HepG2 (cell line): Measurements from ENCODE around the gene CNOT1. TPM values are rescaled to one million over a fixed set of nuclear protein-coding genes. Genes with fewer than 3 reads are reported as not detected.
A peak's percentile ranks its signal among the peaks of the same experiment; 100 is the strongest.

Experiments used
- ATAC-seq: fragments of 200-7000 bp; cut with Tn5 transposase; 3 replicates; pipeline ENCODE4 v1.9.1; 2020; ENCODE audit warnings: mild to moderate bottlenecking, moderate library complexity
- BruUV-seq: library from RNA; stranded (reverse); fragments of 400-500 nt; replicated peaks from 2 replicates; lab custom pipeline; 2021; lab: Mats Ljungman, UMichigan
- CTCF ChIA-PET: fragments of 300-600 bp; formaldehyde crosslinking; extraction: SDS; loops from one replicate; lab custom pipeline; 2021; ENCODE audit warnings: low total read pairs, inconsistent platforms, low intra/inter-chr PET ratio; lab: Yijun Ruan, JAX
- POLR2A ChIA-PET: fragments of 350-600 bp; sonication (Branson Sonifier 250); formaldehyde crosslinking; loops from one replicate; lab custom pipeline; 2020; ENCODE audit warnings: antibody characterized with exemption, inconsistent platforms; lab: Yijun Ruan, JAX
- DNase-seq: peaks from one replicate; pipeline ENCODE4 v3.0.0-alpha.2; 2015; ENCODE audit warnings: low spot score
- FAIRE-seq: peaks from 3 replicates; lab custom pipeline; 2011; peaks lifted over from hg19 to GRCh38; lab: Jason Lieb, UNC
- H2AFZ ChIP-seq: one replicate; pipeline ENCODE4 v1.6.1; 2011; ENCODE audit warnings: low read length, inconsistent platforms
- H3K27ac ChIP-seq: fragments of 300-600 bp; 3 replicates; pipeline ENCODE4 v1.8.0; 2011; ENCODE audit warnings: mixed run types, mild to moderate bottlenecking, mixed read lengths, low read length, inconsistent platforms; ENCODE audit not compliant: insufficient read depth; ENCODE audit errors: extremely low read length
- H3K27me3 ChIP-seq, 2 experiments: fragments of 200-600 bp in 1 of 2; 2 replicates in 1 of 2; 3 replicates in 1 of 2; pipeline versions ENCODE4 v1.6.0 to v1.8.0; 2011; ENCODE audit warnings: low read length in 2 of 2, mild to moderate bottlenecking in 2 of 2, moderate library complexity in 2 of 2, inconsistent platforms in 1 of 2; ENCODE audit not compliant: insufficient read depth in 2 of 2, control insufficient read depth in 1 of 2
- H3K36me3 ChIP-seq, 2 experiments: fragments of 200-600 bp in 1 of 2; replicated peaks in 1 of 2; 2 replicates in 1 of 2; 3 replicates in 1 of 2; pipeline versions ENCODE4 v1.5.1 to v1.8.0; 2011; ENCODE audit warnings: low read length in 2 of 2, inconsistent platforms in 1 of 2; ENCODE audit not compliant: insufficient read depth in 2 of 2, control insufficient read depth in 1 of 2
- H3K4me1 ChIP-seq: 2 replicates; pipeline ENCODE4 v1.5.1; 2012; ENCODE audit warnings: low read length, inconsistent platforms; ENCODE audit not compliant: insufficient read depth
- H3K4me2 ChIP-seq: 2 replicates; pipeline ENCODE4 v1.6.0; 2011; ENCODE audit warnings: low read depth, low read length, inconsistent platforms
- H3K4me3 ChIP-seq, 3 experiments: fragments of 200-600 bp in 1 of 3; sonication (generic), shearing (Covaris generic) in 1 of 3; replicated peaks in 1 of 3; 2 replicates each; pipeline ENCODE4 v1.5.1; 2011 to 2016; ENCODE audit warnings: low read length in 3 of 3, inconsistent platforms in 2 of 3, low read depth in 2 of 3, mild to moderate bottlenecking in 2 of 3, control low read depth in 1 of 3, mixed read lengths in 1 of 3; ENCODE audit not compliant: insufficient read depth in 1 of 3
- H3K79me2 ChIP-seq: one replicate; pipeline ENCODE4 v1.6.1; 2011; ENCODE audit warnings: low read length, inconsistent platforms; ENCODE audit not compliant: insufficient read depth
- H3K9ac ChIP-seq: 2 replicates; pipeline ENCODE4 v1.6.0; 2011; ENCODE audit warnings: mild to moderate bottlenecking, low read depth, low read length, inconsistent platforms; ENCODE audit not compliant: insufficient read depth
- H3K9me3 ChIP-seq: 2 replicates; pipeline ENCODE4 v1.5.1; 2012; ENCODE audit warnings: mild to moderate bottlenecking, low read length
- H4K20me1 ChIP-seq: 2 replicates; pipeline ENCODE4 v1.6.0; 2011; ENCODE audit warnings: inconsistent platforms, mild to moderate bottlenecking, low read length, moderate library complexity; ENCODE audit not compliant: insufficient read depth
- ADNP ChIP-seq: sonication (generic); formaldehyde crosslinking; IDR thresholded peaks from 2 replicates; pipeline ENCODE4 v1.4.0; 2020; ENCODE audit warnings: missing genetic modification reagents
- CREB1 ChIP-seq, 2 experiments: fragments of 450-650 bp in 1 of 2; IDR thresholded peaks; 2 replicates each; pipeline ENCODE4 v1.6.1; 2016 to 2017; ENCODE audit warnings: control low read depth in 1 of 2, mild to moderate bottlenecking in 1 of 2, missing compliant biosample characterization in 1 of 2, missing genetic modification characterization in 1 of 2
- ZBTB21 ChIP-seq: sonication (generic); formaldehyde crosslinking; IDR thresholded peaks from 2 replicates; pipeline ENCODE4 v1.4.0; 2020; ENCODE audit warnings: missing genetic modification reagents
- ZKSCAN1 ChIP-seq: fragments of 150-350 bp; IDR thresholded peaks from 2 replicates; pipeline ENCODE4 v1.6.1; 2014; ENCODE audit warnings: low read length
- ZNF607 ChIP-seq: sonication (generic); formaldehyde crosslinking; IDR thresholded peaks from 2 replicates; pipeline ENCODE4 v1.5.1; 2020; ENCODE audit warnings: missing genetic modification reagents, mild to moderate bottlenecking, borderline replicate concordance
- ZNF878 ChIP-seq: sonication (generic); formaldehyde crosslinking; IDR thresholded peaks from 2 replicates; pipeline ENCODE4 v1.8.1; 2023; ENCODE audit warnings: mild to moderate bottlenecking, missing genetic modification reagents, moderate library complexity
- ZSCAN21 ChIP-seq: sonication (generic); formaldehyde crosslinking; IDR thresholded peaks from 2 replicates; pipeline ENCODE4 v1.8.0; 2022; ENCODE audit warnings: mild to moderate bottlenecking, missing genetic modification reagents, moderate library complexity, borderline replicate concordance
- WGBS: methylation state at CpG from one replicate; pipeline ENCODE4 v1.1.6; 2017; ENCODE audit warnings: low lambda C conversion rate; 5-methylcytosine and 5-hydroxymethylcytosine counted together
- in situ Hi-C: cut with HindIII; loops from 2 replicates; pipeline ENCODE4 v1.10.0; 2017; ENCODE audit warnings: low pct_unique_long_range_greater_than_20kb; ENCODE audit not compliant: extremely low pct_ligation_motif_present
- intact Hi-C: fragments of 100-400 bp; cut with micrococcal nuclease; formaldehyde crosslinking; loops from one replicate; pipeline ENCODE4 v1.10.0; 2022; ENCODE audit not compliant: unreplicated experiment
- polyA plus RNA-seq, 8 experiments: library from polyadenylated mRNA; depleted of rRNA in 3 of 8; stranded (reverse) in 7 of 8; unstranded in 1 of 8; fragments of >200 nt; fragmentation: Illumina TruSeq in 4 of 8; extraction: Trizol in 4 of 8; gene quantifications; 2 replicates each; pipeline versions ENCODE4 v1.2.1 to v1.2.3, GENCODE V29; 2011 to 2016; ENCODE audit warnings: low read depth in 4 of 8, missing spikeins in 1 of 8, mixed read lengths in 1 of 8; ENCODE audit not compliant: insufficient read depth in 1 of 8
- total RNA-seq, 5 experiments: library from RNA; depleted of rRNA; stranded (reverse); fragments of >200 nt; fragmentation: Illumina TruSeq; extraction: Trizol; gene quantifications; 2 replicates each; pipeline ENCODE4 v1.2.3, GENCODE V29; 2016; ENCODE audit warnings: low read depth in 1 of 5
- TF ChIP-seq, protein P1 (sequence below): sonication (generic); formaldehyde crosslinking; IDR thresholded peaks from 2 replicates; pipeline ENCODE4 v1.4.0; 2020; ENCODE audit warnings: missing genetic modification reagents
- TF ChIP-seq, protein P2 (sequence below): sonication (generic); formaldehyde crosslinking; IDR thresholded peaks from 2 replicates; pipeline ENCODE4 v1.4.0; 2020; ENCODE audit warnings: missing genetic modification reagents
- TF ChIP-seq, protein P3 (sequence below): sonication (generic); formaldehyde crosslinking; IDR thresholded peaks from 2 replicates; pipeline ENCODE4 v1.8.0; 2022; ENCODE audit warnings: missing genetic modification reagents, mild to moderate bottlenecking, moderate library complexity, borderline replicate concordance

CNOT1 gene
- total and polyA plus RNA-seq, 2 of the 13 experiments (the other 11 are each of a cell fraction or from before 2014, with no cell fraction given), result 188 to 232 TPM

DNA sequence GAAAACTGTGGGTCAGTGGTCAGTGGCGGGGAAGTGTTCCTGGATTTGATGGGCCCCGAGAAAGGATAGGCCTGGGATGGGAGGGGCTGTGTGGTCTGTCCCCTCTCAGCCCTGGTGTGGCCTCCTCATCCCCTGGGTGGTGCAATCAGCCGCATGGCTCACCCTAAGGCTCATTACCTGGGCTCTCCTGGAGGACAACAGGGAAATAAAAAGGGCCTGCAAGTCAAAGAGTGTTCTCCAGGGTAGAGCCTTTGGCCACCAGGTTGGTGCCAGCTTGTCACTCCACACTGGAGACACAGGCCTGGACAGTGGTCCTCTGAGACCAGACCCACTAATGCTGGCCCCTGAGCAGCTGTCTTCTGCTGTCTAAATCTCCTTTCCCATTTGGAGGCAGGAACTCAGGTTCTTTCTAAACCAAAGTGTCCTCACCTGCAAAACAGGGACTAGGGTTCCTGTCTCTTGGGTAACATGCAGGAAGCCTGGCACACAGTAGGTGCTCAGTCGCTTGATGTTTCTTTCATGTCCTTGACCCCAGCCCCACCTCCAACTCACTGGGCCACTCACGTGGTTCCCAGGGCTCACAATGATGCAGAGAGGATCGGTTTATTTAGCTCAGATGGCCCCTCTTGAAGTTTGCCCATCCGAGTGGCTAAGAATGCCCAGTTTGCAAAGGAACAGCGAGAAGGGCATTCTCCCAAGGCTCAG, 127.3 kb downstream of the CNOT1 start:
- in situ Hi-C loops, result loop anchor here (10.0 kb wide), 1 partner anchor 232 kb away; the partner anchor contains the start of gene GOT2
- no peak for FAIRE-seq
- no peak overlapping the region for H2AFZ ChIP-seq

DNA sequence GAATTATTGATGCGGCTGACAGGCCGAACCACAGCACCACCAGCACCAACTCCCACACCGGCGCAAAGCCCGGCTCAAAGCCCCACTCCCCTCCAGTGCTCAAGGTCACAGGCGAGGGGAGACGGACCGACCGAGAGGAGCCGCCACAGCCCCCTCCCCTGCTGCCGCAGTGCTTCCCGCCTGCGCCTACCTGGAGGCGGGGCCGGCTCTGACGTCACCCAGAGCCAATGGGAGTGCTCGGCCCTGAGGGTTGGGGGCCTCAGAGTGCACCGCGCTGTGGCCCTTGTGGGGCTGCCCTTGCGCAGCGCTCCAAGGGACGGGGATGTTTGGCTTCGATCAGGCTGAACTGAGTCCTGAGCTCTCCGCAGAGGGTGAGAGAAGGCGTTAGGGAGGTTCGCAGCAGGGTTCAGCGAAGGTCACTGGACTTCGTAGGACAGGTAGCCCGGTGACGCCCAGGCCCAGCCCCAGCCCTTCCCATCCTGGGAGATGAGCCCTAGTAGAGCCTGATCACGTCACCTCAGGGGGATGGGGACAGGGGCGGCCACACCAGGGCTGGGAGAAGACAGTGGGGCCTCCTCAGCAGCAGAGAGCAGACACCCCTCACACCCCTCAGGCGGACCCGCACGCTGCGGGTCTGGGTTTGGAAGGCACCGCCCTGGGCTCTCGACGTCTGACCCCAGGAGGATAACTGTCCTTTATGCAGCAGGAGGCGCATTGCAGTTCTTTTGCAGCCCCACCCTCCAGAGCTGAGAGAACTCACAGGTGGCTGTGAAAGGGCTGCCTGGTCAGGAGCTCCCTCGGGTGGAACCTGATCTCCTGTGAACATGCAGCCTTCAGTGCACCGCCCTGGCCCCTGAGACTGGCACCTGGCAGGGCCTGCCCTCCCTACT, 128.1 kb downstream of the CNOT1 start:
- in situ Hi-C loops (loop anchor here (10.0 kb wide), 1 partner anchor 233 kb away; the partner anchor contains the start of gene GOT2), intact Hi-C loops (no loop called here)
- ChIA-PET POLR2A (interaction anchor here (1.8 kb wide), 1 partner anchor 13 kb away, joined by 4 read pairs; no protein-coding TSS in a partner anchor), CTCF (no interaction called here)
- no peaks in the 10 kb centered on the region for H3K9me3 ChIP-seq
- peak overlapping the region; percentile 32 for H2AFZ ChIP-seq
- no TSS peak for BruUV-seq
- no peaks in the 10 kb centered on the region for H4K20me1 ChIP-seq
- no peak for FAIRE-seq
- H3K27ac ChIP-seq, result no peak overlapping the region
- peak overlapping the region; percentile 92 for H3K4me2 ChIP-seq
- ATAC-seq, result peak; percentile 44
- H3K36me3 ChIP-seq, result no peaks in the 10 kb centered on the region
- DNase-seq, result peak; percentile 30
- WGBS, result 37% methylated on average over 17 of the region's 42 CpGs
- no peaks in the 10 kb centered on the region for H3K79me2 ChIP-seq
- peak overlapping the region; percentile 59; the same call in 1 of the 2 replicates for H3K9ac ChIP-seq
- H3K4me3 ChIP-seq, result peak overlapping the region; percentile 46 to 77 (median 48)
- peaks cover 41% of the 10 kb centered on the region for H3K4me1 ChIP-seq
- H3K27me3 ChIP-seq, result peaks cover 0 to 8% of the 10 kb centered on the region in 2 experiments; a peak in 2 of 5 replicates
- TF ChIP-seq, protein P1, sequence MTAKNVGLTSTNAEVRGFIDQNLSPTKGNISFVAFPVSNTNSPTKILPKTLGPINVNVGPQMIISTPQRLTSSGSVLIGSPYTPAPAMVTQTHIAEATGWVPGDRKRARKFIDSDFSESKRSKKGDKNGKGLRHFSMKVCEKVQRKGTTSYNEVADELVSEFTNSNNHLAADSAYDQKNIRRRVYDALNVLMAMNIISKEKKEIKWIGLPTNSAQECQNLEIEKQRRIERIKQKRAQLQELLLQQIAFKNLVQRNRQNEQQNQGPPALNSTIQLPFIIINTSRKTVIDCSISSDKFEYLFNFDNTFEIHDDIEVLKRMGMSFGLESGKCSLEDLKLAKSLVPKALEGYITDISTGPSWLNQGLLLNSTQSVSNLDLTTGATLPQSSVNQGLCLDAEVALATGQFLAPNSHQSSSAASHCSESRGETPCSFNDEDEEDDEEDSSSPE (CRISPR knock-in tag), result peak; percentile 62; the same call in 1 of the 2 replicates
- TF ChIP-seq, protein P2, sequence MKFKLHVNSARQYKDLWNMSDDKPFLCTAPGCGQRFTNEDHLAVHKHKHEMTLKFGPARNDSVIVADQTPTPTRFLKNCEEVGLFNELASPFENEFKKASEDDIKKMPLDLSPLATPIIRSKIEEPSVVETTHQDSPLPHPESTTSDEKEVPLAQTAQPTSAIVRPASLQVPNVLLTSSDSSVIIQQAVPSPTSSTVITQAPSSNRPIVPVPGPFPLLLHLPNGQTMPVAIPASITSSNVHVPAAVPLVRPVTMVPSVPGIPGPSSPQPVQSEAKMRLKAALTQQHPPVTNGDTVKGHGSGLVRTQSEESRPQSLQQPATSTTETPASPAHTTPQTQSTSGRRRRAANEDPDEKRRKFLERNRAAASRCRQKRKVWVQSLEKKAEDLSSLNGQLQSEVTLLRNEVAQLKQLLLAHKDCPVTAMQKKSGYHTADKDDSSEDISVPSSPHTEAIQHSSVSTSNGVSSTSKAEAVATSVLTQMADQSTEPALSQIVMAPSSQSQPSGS (CRISPR knock-in tag), result peak; percentile 97
- TF ChIP-seq ZBTB21 (CRISPR knock-in tag) (0 out of 2 replicates have a peak, but pooled peaks have one; percentile 17), ZSCAN21 (peak; percentile 44; the same call in 1 of the 2 replicates), CREB1 (IDR thresholded peaks at IDR 0.05) (peak; percentile 97), CREB1 (CRISPR knock-in tag; IDR thresholded peaks at IDR 0.05) (peak; percentile 67)
- TF ChIP-seq, protein P3, sequence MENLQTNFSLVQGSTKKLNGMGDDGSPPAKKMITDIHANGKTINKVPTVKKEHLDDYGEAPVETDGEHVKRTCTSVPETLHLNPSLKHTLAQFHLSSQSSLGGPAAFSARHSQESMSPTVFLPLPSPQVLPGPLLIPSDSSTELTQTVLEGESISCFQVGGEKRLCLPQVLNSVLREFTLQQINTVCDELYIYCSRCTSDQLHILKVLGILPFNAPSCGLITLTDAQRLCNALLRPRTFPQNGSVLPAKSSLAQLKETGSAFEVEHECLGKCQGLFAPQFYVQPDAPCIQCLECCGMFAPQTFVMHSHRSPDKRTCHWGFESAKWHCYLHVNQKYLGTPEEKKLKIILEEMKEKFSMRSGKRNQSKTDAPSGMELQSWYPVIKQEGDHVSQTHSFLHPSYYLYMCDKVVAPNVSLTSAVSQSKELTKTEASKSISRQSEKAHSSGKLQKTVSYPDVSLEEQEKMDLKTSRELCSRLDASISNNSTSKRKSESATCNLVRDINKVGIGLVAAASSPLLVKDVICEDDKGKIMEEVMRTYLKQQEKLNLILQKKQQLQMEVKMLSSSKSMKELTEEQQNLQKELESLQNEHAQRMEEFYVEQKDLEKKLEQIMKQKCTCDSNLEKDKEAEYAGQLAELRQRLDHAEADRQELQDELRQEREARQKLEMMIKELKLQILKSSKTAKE, result 0 out of 2 replicates have a peak, but pooled peaks have one; percentile 34

More for the DNA sequence above, 127.3 kb downstream of the CNOT1 start:
- Histone ChIP-seq H3K27ac (no peak overlapping the region), H3K4me3 (no peak overlapping the region; a peak in 1 of 6 replicates), H3K9ac (no peak overlapping the region), H3K4me1 (peaks cover 45% of the 10 kb centered on the region), H3K4me2 (peak overlapping the region; percentile 92), H3K27me3 (peaks cover 0 to 8% of the 10 kb centered on the region in 2 experiments; a peak in 2 of 5 replicates), H3K79me2 (no peaks in the 10 kb centered on the region), H3K36me3 (no peaks in the 10 kb centered on the region), H3K9me3 (no peaks in the 10 kb centered on the region), H4K20me1 (no peaks in the 10 kb centered on the region)
- POLR2A ChIA-PET, result interaction anchor here (1.8 kb wide), 1 partner anchor 12 kb away, joined by 4 read pairs; no protein-coding TSS in a partner anchor
- WGBS, result 35% methylated on average over 8 of the region's 8 CpGs
- CTCF ChIA-PET, result no interaction called here
- no peak for ATAC-seq
- DNase-seq, result no peak
- TF ChIP-seq ZKSCAN1, result peak; percentile 47; the same call in 1 of the 2 replicates
- no peak for TF ChIP-seq ZNF878
- TF ChIP-seq ZNF607 (CRISPR knock-in tag), result 0 out of 2 replicates have a peak, but pooled peaks have one; percentile 2
- TF ChIP-seq ADNP (CRISPR knock-in tag), result no peak
- BruUV-seq, result no TSS peak
- intact Hi-C loops, result no loop called here
